Stimulated activated naive CD8-positive, alpha-beta T cell treated with anti-CD3 and anti-CD28 coated beads, Interleukin-15, Interleukin-2, amounts not matched to agents 100 ng/mL and 50 ng/mL, for 24 hours (primary cell): Measurements from ENCODE around the gene QRICH2.
A peak's percentile ranks its signal among the peaks of the same experiment; 100 is the strongest.
"Not testable (repeated sequence)": the region's sequence is repeated elsewhere in the genome, so short reads cannot be mapped to it uniquely, and the experiment has no call there.

Source experiments
- H3K27ac Mint-ChIP-seq: one replicate; pipeline ENCODE4 v1.8.0; 2021; ENCODE audit warnings: mild to moderate bottlenecking, mixed read lengths
- H3K27me3 Mint-ChIP-seq: one replicate; pipeline ENCODE4 v1.8.0; 2021; ENCODE audit warnings: mixed read lengths
- H3K36me3 Mint-ChIP-seq: one replicate; pipeline ENCODE4 v1.8.0; 2021; ENCODE audit warnings: low read depth, mixed read lengths
- H3K4me1 Mint-ChIP-seq: one replicate; pipeline ENCODE4 v1.8.0; 2021; ENCODE audit warnings: low read depth, mixed read lengths
- H3K4me3 Mint-ChIP-seq: one replicate; pipeline ENCODE4 v1.8.0; 2021; ENCODE audit warnings: mild to moderate bottlenecking, mixed read lengths
- H3K9me3 Mint-ChIP-seq: one replicate; pipeline ENCODE4 v1.8.0; 2021; ENCODE audit warnings: mixed read lengths

QRICH2 gene

GRCh38 chr17:76307966-76308338, at the start of gene QRICH2:
QRICH2 (minus strand) TSS chr17:76308276; CDS start chr17:76307998, 278 bp downstream.
- H3K27me3 Mint-ChIP-seq: no peaks in the 10 kb centered on the region
- no peaks in the 10 kb centered on the region for H3K9me3 Mint-ChIP-seq
- H3K36me3 Mint-ChIP-seq: peaks cover 15% of the 10 kb centered on the region
- no peaks in the 10 kb centered on the region for H3K4me1 Mint-ChIP-seq
- H3K27ac Mint-ChIP-seq: no peak within 1 kb of the TSS
- H3K4me3 Mint-ChIP-seq: no peak within 1 kb of the TSS

- Mint-ChIP-seq H3K4me1 (peaks cover 15% of the 10 kb centered on the region), H3K27me3 (peaks cover 3% of the 10 kb centered on the region), H3K36me3 (no peaks in the 10 kb centered on the region)
These were observed 49.6 kb upstream of the QRICH2 start for GRCh38 chr17:76357597-76358158.

GRCh38 chr17:76356803-76357456, 48.9 kb upstream of the QRICH2 start:
- Mint-ChIP-seq H3K9me3 (no peaks in the 10 kb centered on the region), H3K27ac (no peak overlapping the region), H3K4me1 (peaks cover 20% of the 10 kb centered on the region), H3K27me3 (peaks cover 3% of the 10 kb centered on the region), H3K36me3 (peaks cover under 1% of the 10 kb centered on the region), H3K4me3 (no peak overlapping the region)

More at GRCh38 chr17:76357597-76358158, 49.6 kb upstream of the QRICH2 start:
- H3K27ac Mint-ChIP-seq: no peak overlapping the region
- H3K9me3 Mint-ChIP-seq: no peaks in the 10 kb centered on the region
- H3K4me3 Mint-ChIP-seq: no peak overlapping the region

DNA sequence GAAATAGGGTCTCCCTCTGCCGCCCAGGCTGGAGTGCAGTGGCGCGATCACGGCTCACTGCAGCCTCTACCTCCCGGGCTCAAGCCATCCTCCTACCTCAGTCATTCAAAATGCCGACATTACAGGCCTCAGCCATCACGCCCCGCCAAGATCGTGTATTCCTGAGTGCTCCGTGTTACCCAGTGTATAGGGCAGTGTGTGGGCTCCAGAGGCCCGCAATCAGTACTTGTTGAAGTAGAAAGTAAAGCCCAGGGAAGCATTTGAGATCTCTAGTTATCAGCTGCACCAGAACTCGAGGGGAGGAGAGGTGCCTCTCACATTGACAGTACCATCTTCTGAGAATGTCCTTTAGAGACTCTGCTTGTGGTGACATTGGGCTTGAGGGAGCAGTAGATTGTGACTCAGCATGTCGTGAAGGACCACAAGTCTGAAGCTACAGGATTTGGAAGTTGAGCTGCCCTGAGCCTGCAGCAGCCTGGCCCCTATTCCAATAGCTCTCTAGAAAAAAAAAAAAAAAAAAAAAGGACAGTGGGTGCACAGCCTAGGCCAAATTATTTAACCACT, 46.8 kb upstream of the QRICH2 start:
- H3K27me3 Mint-ChIP-seq: no peaks in the 10 kb centered on the region
- peak overlapping the region; percentile 95 for H3K4me3 Mint-ChIP-seq
- peaks cover 24% of the 10 kb centered on the region for H3K4me1 Mint-ChIP-seq
- H3K9me3 Mint-ChIP-seq: no peaks in the 10 kb centered on the region
- peak overlapping the region; percentile 49 for H3K27ac Mint-ChIP-seq
- peaks cover 5% of the 10 kb centered on the region for H3K36me3 Mint-ChIP-seq

DNA sequence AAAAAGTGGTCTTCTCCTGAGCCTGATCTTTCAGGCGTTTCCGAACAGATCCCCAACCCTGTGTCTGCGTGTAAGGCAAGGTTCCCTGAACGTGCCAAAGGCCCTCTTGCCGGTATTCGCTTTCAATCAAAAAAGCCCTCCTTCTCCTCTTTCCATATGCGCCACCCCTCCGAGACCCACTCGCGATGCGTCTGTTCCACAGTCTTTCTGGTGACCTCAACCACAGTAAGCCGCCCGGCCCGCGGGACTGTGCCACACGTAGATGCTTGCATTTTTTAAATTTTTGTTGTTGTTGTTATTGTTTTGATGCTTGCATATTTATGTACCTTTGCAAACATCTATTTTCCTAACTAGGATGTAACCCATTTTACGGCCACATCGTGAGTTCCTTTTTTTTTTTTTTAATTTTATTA, 46.2 kb upstream of the QRICH2 start:
- peaks cover 24% of the 10 kb centered on the region for H3K4me1 Mint-ChIP-seq

GRCh38 chr17:76353599-76354316, 45.7 kb upstream of the QRICH2 start, which contains the start of gene PRPSAP1:
PRPSAP1 (minus strand) TSS chr17:76353916; CDS start chr17:76353703, 213 bp downstream.
- H3K27me3 Mint-ChIP-seq: no peaks in the 10 kb centered on the region
- peak within 1 kb of the TSS; percentile 95 for H3K4me3 Mint-ChIP-seq
- peaks cover 24% of the 10 kb centered on the region for H3K4me1 Mint-ChIP-seq
- peak within 1 kb of the TSS; percentile 100 for H3K27ac Mint-ChIP-seq
- H3K9me3 Mint-ChIP-seq: no peaks in the 10 kb centered on the region
- peaks cover 5% of the 10 kb centered on the region for H3K36me3 Mint-ChIP-seq

More for the DNA sequence above, 46.2 kb upstream of the QRICH2 start:
- Mint-ChIP-seq H3K27ac (peak overlapping the region; percentile 100), H3K36me3 (peaks cover 5% of the 10 kb centered on the region), H3K27me3 (no peaks in the 10 kb centered on the region), H3K9me3 (no peaks in the 10 kb centered on the region), H3K4me3 (peak overlapping the region; percentile 95)

DNA sequence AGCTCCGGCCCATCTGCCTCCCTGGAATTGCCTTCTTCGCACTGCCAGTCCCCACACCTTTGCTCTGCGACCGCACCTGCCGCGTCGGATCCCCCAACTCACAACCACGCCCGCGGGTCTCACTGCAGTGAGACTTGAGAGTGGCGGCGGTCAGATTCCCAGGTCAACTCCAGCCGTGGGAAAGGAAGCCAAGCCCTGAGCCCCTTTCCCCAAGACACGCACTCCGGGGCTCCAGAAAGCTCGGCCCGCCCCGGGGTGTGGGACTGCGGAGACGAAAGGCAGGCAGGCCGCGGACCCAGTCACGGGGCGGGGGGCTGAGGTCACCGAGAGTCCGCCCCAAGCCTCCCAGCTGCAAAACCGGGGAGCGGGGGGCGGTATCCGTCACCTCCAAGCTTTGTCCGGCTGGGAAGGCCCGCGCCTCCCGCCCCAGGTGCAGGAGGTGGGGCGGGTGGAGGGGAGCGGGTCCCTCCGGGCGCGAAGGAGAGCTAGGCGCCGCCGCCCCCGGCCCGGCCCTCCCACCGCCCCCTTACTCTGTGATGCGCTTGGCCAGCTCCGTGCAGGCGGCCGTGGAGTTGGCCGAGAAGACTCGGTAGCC, 45.0 kb upstream of the QRICH2 start:
- H3K4me3 Mint-ChIP-seq: peak overlapping the region; percentile 95
- H3K4me1 Mint-ChIP-seq: peaks cover 24% of the 10 kb centered on the region
- H3K9me3 Mint-ChIP-seq: no peaks in the 10 kb centered on the region
- peak overlapping the region; percentile 87 for H3K27ac Mint-ChIP-seq
- peaks cover 5% of the 10 kb centered on the region for H3K36me3 Mint-ChIP-seq
- H3K27me3 Mint-ChIP-seq: no peaks in the 10 kb centered on the region

- H3K4me3 Mint-ChIP-seq: peak overlapping the region; percentile 6
- H3K4me1 Mint-ChIP-seq: peaks cover 24% of the 10 kb centered on the region
- no peaks in the 10 kb centered on the region for H3K9me3 Mint-ChIP-seq
- no peaks in the 10 kb centered on the region for H3K27me3 Mint-ChIP-seq
- peaks cover 11% of the 10 kb centered on the region for H3K36me3 Mint-ChIP-seq
- no peak overlapping the region for H3K27ac Mint-ChIP-seq
These were observed 43.5 kb upstream of the QRICH2 start for GRCh38 chr17:76351526-76352071.

DNA sequence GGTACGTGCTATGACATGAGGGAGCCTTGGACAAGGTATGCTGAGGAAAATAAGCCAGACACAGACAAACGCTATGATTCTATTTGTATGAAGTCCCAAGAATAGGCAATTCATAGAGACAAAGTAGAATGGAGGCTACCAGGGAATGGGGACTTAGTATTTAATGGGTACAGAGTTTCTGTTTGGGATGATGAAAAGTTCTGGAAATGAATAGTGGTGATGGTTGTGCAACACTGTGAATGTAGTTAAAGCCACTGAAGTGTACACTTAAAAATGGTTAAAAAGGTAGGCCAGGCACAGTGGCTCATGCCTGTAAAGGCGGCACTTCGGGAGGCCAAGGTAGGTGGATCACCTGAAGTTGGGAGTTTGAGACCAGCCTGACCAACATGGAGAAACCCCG, 42.4 kb upstream of the QRICH2 start:
- Mint-ChIP-seq H3K36me3 (peaks cover 21% of the 10 kb centered on the region), H3K4me3 (no peak overlapping the region), H3K4me1 (peaks cover 24% of the 10 kb centered on the region), H3K9me3 (no peaks in the 10 kb centered on the region), H3K27ac (no peak overlapping the region), H3K27me3 (no peaks in the 10 kb centered on the region)

DNA sequence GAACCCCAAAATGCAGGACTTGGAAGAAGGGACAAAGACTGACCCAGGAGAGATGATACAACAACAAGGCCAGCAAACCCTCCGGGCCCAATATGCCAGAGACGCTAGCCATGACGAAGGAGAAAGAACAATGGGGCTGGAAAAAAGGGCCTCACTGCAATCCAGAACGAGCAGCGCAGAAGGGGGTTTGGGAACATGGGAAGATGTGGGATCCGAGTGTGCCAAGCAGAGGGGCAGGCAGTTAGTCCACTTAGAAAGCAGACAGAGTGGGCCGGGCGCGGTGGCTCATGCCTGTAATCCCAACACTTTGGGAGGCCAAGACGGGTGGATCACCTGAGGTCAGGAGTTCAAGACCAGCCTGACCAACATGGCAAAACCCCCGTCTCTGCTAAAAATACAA, 38.9 kb upstream of the QRICH2 start:
- H3K27me3 Mint-ChIP-seq, H3K4me3 Mint-ChIP-seq, H3K9me3 Mint-ChIP-seq, H3K4me1 Mint-ChIP-seq, H3K27ac Mint-ChIP-seq: not testable (repeated sequence)
- H3K36me3 Mint-ChIP-seq: peaks cover 29% of the 10 kb centered on the region

- H3K27ac Mint-ChIP-seq: no peak overlapping the region
- no peaks in the 10 kb centered on the region for H3K27me3 Mint-ChIP-seq
- no peak overlapping the region for H3K4me3 Mint-ChIP-seq
- no peaks in the 10 kb centered on the region for H3K9me3 Mint-ChIP-seq
- H3K36me3 Mint-ChIP-seq: peaks cover 34% of the 10 kb centered on the region
- no peaks in the 10 kb centered on the region for H3K4me1 Mint-ChIP-seq
These were observed 37.4 kb upstream of the QRICH2 start for GRCh38 chr17:76345377-76345974.

DNA sequence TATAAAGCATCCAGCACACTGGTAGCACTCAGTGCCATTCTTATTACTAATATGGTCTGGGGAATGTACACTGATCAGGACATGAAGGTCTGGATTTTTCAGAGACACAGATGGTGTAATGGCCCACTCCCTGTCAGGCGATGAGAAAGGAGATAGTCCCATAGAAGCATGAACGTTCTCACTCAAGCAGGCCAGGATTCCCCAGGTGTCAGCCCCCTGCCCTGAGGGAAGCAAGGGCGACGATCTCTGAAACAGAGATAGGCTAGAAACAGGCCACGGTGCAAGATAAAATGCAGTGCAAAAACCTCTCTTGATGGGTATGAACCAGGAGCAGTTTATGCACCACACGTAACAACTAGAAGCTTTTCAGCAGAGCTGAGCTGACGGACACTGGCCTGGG, 35.0 kb upstream of the QRICH2 start:
- no peak overlapping the region for H3K4me3 Mint-ChIP-seq
- H3K9me3 Mint-ChIP-seq: no peaks in the 10 kb centered on the region
- no peak overlapping the region for H3K27ac Mint-ChIP-seq
- H3K27me3 Mint-ChIP-seq: no peaks in the 10 kb centered on the region
- peaks cover 39% of the 10 kb centered on the region for H3K36me3 Mint-ChIP-seq
- no peaks in the 10 kb centered on the region for H3K4me1 Mint-ChIP-seq

DNA sequence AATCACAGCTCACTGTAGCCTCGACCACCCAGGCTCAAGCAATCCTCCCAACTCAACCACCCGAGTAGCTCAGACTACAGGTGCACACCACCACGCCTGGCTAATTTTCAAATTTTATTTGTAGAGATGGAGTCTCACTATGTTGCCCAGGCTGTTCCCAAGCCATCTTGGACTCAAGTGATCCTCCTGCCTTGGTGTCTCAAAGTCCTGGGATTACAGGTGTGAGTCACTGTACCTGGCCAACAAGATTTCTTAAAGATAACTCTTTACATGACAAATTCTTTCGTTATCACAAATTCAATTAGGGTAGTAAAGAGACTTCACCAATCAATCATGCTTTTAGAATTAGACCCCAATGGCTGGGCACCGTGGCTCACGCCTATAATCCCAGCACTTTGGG, 33.2 kb upstream of the QRICH2 start:
- H3K4me3 Mint-ChIP-seq: no peak overlapping the region
- no peaks in the 10 kb centered on the region for H3K27me3 Mint-ChIP-seq
- no peaks in the 10 kb centered on the region for H3K9me3 Mint-ChIP-seq
- peaks cover 4% of the 10 kb centered on the region for H3K4me1 Mint-ChIP-seq
- H3K36me3 Mint-ChIP-seq: peaks cover 32% of the 10 kb centered on the region
- no peak overlapping the region for H3K27ac Mint-ChIP-seq

DNA sequence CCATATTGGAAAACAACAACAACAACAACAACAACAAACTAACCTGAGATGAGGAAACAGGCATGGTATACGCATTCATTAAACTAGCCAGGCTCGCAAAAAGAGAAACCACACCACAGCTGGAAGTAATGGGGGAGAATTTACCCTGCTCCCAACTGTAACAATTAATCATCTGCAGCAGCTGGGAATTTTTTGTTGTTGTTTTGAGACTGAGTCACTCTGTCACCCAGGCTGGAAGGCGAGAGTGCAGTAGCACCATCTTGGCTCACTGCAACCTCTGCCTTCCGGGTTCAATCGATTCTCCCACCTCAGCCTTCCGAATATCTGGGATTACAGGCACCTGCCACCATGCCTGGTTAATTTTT, 29.3 kb upstream of the QRICH2 start:
- no peak overlapping the region for H3K27ac Mint-ChIP-seq
- no peaks in the 10 kb centered on the region for H3K9me3 Mint-ChIP-seq
- no peak overlapping the region for H3K4me3 Mint-ChIP-seq
- peaks cover 20% of the 10 kb centered on the region for H3K36me3 Mint-ChIP-seq
- no peaks in the 10 kb centered on the region for H3K27me3 Mint-ChIP-seq
- H3K4me1 Mint-ChIP-seq: peaks cover 4% of the 10 kb centered on the region
